Testis (tissue), 2 donors: ENCODE data around the gene RBM42.

Experiments used
- POLR2A ChIP-seq: fragments of 450-650 bp; IDR thresholded peaks from one replicate; pipeline ENCODE4 v1.6.1; 2017; ENCODE audit warnings: antibody characterized with exemption, mild to moderate bottlenecking, moderate library complexity
- TF ChIP-seq, protein P1 (sequence below), 3 experiments: fragments of 450-650 bp in 2 of 3; fragments of 200-600 bp in 1 of 3; sonication (generic) in 1 of 3; IDR thresholded peaks; one replicate each; pipeline ENCODE4 v1.5.1; 2016 to 2019; ENCODE audit warnings: antibody characterized with exemption in 3 of 3, mild to moderate bottlenecking in 2 of 3, moderate library complexity in 1 of 3

DNA sequence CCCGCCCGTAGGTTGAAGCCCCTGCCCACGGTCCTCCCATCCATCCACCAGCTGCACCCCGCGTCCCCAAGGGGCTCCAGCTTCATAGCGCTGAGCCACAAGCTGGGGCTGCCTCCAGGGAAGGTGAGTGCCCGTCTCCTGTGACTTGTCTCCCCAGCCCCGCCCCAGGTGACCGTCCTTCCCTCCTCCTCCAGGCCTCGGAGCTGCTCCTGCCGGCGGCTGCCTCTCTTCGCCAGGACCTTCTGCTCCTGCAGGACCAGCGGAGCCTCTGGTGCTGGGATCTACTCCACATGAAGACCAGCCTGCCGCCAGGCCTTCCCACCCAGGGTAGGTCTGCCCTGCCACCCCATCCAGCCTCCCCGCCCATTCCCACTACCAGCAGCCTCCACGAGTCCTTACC is 8.8 kb upstream of the RBM42 start:
- no peak for TF ChIP-seq POLR2A
- TF ChIP-seq, protein P1, sequence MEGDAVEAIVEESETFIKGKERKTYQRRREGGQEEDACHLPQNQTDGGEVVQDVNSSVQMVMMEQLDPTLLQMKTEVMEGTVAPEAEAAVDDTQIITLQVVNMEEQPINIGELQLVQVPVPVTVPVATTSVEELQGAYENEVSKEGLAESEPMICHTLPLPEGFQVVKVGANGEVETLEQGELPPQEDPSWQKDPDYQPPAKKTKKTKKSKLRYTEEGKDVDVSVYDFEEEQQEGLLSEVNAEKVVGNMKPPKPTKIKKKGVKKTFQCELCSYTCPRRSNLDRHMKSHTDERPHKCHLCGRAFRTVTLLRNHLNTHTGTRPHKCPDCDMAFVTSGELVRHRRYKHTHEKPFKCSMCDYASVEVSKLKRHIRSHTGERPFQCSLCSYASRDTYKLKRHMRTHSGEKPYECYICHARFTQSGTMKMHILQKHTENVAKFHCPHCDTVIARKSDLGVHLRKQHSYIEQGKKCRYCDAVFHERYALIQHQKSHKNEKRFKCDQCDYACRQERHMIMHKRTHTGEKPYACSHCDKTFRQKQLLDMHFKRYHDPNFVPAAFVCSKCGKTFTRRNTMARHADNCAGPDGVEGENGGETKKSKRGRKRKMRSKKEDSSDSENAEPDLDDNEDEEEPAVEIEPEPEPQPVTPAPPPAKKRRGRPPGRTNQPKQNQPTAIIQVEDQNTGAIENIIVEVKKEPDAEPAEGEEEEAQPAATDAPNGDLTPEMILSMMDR (IDR thresholded peaks at IDR 0.05), result no peak
